Mammary epithelial cell (primary cell): Measurements from ENCODE around the gene ANKS1B.

Experiments used
- EZH2 ChIP-seq: IDR thresholded peaks from 2 replicates; pipeline ENCODE4 v1.6.1; 2012; ENCODE audit warnings: low read length, inconsistent platforms, borderline replicate concordance
- TF ChIP-seq, protein P1 (sequence below), 2 donors: IDR thresholded peaks in 1 of 2; conservative IDR thresholded peaks in 1 of 2; 2 replicates each; pipeline ENCODE4 v1.5.1; 2011 to 2012; ENCODE audit warnings: inconsistent platforms in 2 of 2, low read length in 2 of 2, mild to moderate bottlenecking in 2 of 2, control low read depth in 1 of 2, low read depth in 1 of 2; ENCODE audit not compliant: insufficient read depth in 1 of 2; ENCODE audit errors: extremely low read depth in 1 of 2

DNA sequence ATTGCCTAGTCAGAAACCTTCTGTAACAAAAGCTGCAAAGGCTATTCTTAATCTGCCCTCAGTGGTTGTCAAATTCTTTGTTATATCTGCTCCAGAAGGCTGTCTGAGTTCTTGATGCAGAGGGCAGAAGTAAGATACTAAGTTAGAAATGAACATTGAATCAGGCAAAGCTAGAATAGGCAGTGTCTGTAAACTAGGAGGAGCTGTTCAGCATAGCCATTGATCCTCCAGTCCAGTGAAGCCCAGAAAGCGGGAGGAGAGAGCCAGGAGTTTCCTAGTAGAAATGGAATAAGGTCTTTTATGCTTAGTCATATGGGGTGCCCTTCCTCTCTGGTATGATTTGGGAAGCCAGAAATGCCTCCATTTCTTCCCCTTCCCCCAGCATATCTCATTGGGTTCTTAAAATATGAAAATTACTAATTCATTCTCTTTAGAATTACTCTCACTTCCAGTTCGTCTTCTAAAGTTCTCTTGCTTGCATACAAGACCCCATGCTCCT is 1263.5 kb downstream of the ANKS1B start:
- TF ChIP-seq, protein P1, sequence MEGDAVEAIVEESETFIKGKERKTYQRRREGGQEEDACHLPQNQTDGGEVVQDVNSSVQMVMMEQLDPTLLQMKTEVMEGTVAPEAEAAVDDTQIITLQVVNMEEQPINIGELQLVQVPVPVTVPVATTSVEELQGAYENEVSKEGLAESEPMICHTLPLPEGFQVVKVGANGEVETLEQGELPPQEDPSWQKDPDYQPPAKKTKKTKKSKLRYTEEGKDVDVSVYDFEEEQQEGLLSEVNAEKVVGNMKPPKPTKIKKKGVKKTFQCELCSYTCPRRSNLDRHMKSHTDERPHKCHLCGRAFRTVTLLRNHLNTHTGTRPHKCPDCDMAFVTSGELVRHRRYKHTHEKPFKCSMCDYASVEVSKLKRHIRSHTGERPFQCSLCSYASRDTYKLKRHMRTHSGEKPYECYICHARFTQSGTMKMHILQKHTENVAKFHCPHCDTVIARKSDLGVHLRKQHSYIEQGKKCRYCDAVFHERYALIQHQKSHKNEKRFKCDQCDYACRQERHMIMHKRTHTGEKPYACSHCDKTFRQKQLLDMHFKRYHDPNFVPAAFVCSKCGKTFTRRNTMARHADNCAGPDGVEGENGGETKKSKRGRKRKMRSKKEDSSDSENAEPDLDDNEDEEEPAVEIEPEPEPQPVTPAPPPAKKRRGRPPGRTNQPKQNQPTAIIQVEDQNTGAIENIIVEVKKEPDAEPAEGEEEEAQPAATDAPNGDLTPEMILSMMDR (conservative IDR thresholded peaks at IDR 0.05 in 1 of 2, IDR thresholded peaks at IDR 0.05 in 1 of 2; ENCODE audit: extremely low read depth in 1 of 2, insufficient read depth in 1 of 2, low read depth in 1 of 2, low read length in 2 of 2), result no peak
- no peak for TF ChIP-seq EZH2
